ENCODE measurements around the gene PMAIP1. TPM values are rescaled to one million over a fixed set of nuclear protein-coding genes. Genes with fewer than 3 reads are reported as not detected.

The PMAIP1 gene
- total RNA-seq, 6 experiments from 2014 or later, result 0.18 to 0.55 (median 0.37) TPM; not detected in 1

- H3K36me3 ChIP-seq, result no peaks in the 10 kb centered on the region
- TF ChIP-seq CTCF (IDR thresholded peaks at IDR 0.05), result no peak
- no peak for TF ChIP-seq POLR2A (IDR thresholded peaks at IDR 0.05)
- no peak overlapping the region for H3K4me3 ChIP-seq
- no peak for DNase-seq
- intact Hi-C loops (cut with DNase I), result no loop called here
- H3K27me3 ChIP-seq, result no peaks in the 10 kb centered on the region
- WGBS (ENCODE audit: insufficient coverage, low coverage, low lambda C conversion rate, missing lambda C conversion rate), result 49% methylated on average over 3 of the region's 4 CpGs
- H3K9me3 ChIP-seq, result no peaks in the 10 kb centered on the region
- no peak for ATAC-seq
- no peak overlapping the region for H3K27ac ChIP-seq
- no peaks in the 10 kb centered on the region for H3K4me1 ChIP-seq
These were observed 38.8 kb upstream of the PMAIP1 start for GRCh38 chr18:59861009-59861408.

GRCh38 chr18:59861963-59862819, 37.6 kb upstream of the PMAIP1 start:
- Histone ChIP-seq H3K9me3 (no peaks in the 10 kb centered on the region), H3K27me3 (no peaks in the 10 kb centered on the region), H3K4me3 (no peak overlapping the region), H3K27ac (no peak overlapping the region), H3K36me3 (no peaks in the 10 kb centered on the region), H3K4me1 (peaks cover 0 to 1% (median 0%) of the 10 kb centered on the region in 4 donors)
- TF ChIP-seq POLR2A (IDR thresholded peaks at IDR 0.05) (no peak), CTCF (IDR thresholded peaks at IDR 0.05) (no peak)
- DNase-seq, result no peak
- ATAC-seq, result no peak
- 59% methylated on average over 6 of the region's 7 CpGs for WGBS (ENCODE audit: insufficient coverage, low coverage, low lambda C conversion rate, missing lambda C conversion rate)
- intact Hi-C loops (cut with DNase I), result no loop called here

- Histone ChIP-seq H3K27ac (no peak overlapping the region), H3K4me1 (peaks cover 0 to 6% (median 0%) of the 10 kb centered on the region in 4 donors), H3K27me3 (no peaks in the 10 kb centered on the region), H3K9me3 (no peaks in the 10 kb centered on the region), H3K4me3 (no peak overlapping the region), H3K36me3 (no peaks in the 10 kb centered on the region)
- intact Hi-C loops (cut with DNase I), result no loop called here
- DNase-seq, result no peak
- TF ChIP-seq POLR2A (IDR thresholded peaks at IDR 0.05) (no peak), CTCF (IDR thresholded peaks at IDR 0.05) (no peak)
- WGBS (ENCODE audit: insufficient coverage, low coverage, low lambda C conversion rate, missing lambda C conversion rate), result 47% methylated on average over 6 of the region's 6 CpGs
- ATAC-seq, result no peak
These were observed 34.4 kb upstream of the PMAIP1 start for GRCh38 chr18:59865241-59865986.

GRCh38 chr18:59866551-59867269, 33.1 kb upstream of the PMAIP1 start:
- no peak overlapping the region for H3K27ac ChIP-seq
- H3K4me1 ChIP-seq, result peaks cover 0 to 6% (median 0%) of the 10 kb centered on the region in 4 donors
- DNase-seq (no peak), ATAC-seq (peak in 2 of 4 donors; percentile 23 to 42)
- H3K27me3 ChIP-seq, result no peaks in the 10 kb centered on the region
- H3K9me3 ChIP-seq, result no peaks in the 10 kb centered on the region
- H3K36me3 ChIP-seq, result no peaks in the 10 kb centered on the region
- TF ChIP-seq CTCF (IDR thresholded peaks at IDR 0.05) (no peak), POLR2A (IDR thresholded peaks at IDR 0.05) (no peak)
- intact Hi-C loops (cut with DNase I), result no loop called here
- WGBS (ENCODE audit: insufficient coverage, low coverage, low lambda C conversion rate, missing lambda C conversion rate), result 59% methylated on average over 2 of the region's 2 CpGs
- H3K4me3 ChIP-seq, result no peak overlapping the region
